ENCODE measurements around the gene TRMT1. TPM values are rescaled to one million over a fixed set of nuclear protein-coding genes. Genes with fewer than 3 reads are reported as not detected.
A peak's percentile ranks its signal among the peaks of the same experiment; 100 is the strongest.

TRMT1 gene
- total RNA-seq, 1 donor from 2014 or later = 54.2 TPM

- DNase-seq (ENCODE audit: low spot score) = no peak
- H3K4me1 Mint-ChIP-seq (ENCODE audit: unreplicated experiment) = peaks cover 16% of the 10 kb centered on the region
- H3K9me3 Mint-ChIP-seq (ENCODE audit: unreplicated experiment) = no peaks in the 10 kb centered on the region
- TF ChIP-seq, protein P1, sequence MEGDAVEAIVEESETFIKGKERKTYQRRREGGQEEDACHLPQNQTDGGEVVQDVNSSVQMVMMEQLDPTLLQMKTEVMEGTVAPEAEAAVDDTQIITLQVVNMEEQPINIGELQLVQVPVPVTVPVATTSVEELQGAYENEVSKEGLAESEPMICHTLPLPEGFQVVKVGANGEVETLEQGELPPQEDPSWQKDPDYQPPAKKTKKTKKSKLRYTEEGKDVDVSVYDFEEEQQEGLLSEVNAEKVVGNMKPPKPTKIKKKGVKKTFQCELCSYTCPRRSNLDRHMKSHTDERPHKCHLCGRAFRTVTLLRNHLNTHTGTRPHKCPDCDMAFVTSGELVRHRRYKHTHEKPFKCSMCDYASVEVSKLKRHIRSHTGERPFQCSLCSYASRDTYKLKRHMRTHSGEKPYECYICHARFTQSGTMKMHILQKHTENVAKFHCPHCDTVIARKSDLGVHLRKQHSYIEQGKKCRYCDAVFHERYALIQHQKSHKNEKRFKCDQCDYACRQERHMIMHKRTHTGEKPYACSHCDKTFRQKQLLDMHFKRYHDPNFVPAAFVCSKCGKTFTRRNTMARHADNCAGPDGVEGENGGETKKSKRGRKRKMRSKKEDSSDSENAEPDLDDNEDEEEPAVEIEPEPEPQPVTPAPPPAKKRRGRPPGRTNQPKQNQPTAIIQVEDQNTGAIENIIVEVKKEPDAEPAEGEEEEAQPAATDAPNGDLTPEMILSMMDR (IDR thresholded peaks at IDR 0.05; ENCODE audit: unreplicated experiment) = no peak
- H3K27me3 Mint-ChIP-seq (ENCODE audit: unreplicated experiment) = peaks cover 15% of the 10 kb centered on the region
- peaks cover 11% of the 10 kb centered on the region for H3K36me3 Mint-ChIP-seq (ENCODE audit: low read depth, unreplicated experiment)
- peak overlapping the region; percentile 74 for H3K27ac Mint-ChIP-seq (ENCODE audit: unreplicated experiment)
- H3K4me3 Mint-ChIP-seq (ENCODE audit: unreplicated experiment) = peak overlapping the region; percentile 97
These were observed 14.2 kb downstream of the TRMT1 start for GRCh38 chr19:13102416-13102665.

- Mint-ChIP-seq H3K36me3 (ENCODE audit: low read depth, unreplicated experiment) (peaks cover 11% of the 10 kb centered on the region), H3K9me3 (ENCODE audit: unreplicated experiment) (no peaks in the 10 kb centered on the region), H3K27me3 (ENCODE audit: unreplicated experiment) (peaks cover 15% of the 10 kb centered on the region)
These were observed 14.7 kb downstream of the TRMT1 start for GRCh38 chr19:13101590-13102415.

DNA sequence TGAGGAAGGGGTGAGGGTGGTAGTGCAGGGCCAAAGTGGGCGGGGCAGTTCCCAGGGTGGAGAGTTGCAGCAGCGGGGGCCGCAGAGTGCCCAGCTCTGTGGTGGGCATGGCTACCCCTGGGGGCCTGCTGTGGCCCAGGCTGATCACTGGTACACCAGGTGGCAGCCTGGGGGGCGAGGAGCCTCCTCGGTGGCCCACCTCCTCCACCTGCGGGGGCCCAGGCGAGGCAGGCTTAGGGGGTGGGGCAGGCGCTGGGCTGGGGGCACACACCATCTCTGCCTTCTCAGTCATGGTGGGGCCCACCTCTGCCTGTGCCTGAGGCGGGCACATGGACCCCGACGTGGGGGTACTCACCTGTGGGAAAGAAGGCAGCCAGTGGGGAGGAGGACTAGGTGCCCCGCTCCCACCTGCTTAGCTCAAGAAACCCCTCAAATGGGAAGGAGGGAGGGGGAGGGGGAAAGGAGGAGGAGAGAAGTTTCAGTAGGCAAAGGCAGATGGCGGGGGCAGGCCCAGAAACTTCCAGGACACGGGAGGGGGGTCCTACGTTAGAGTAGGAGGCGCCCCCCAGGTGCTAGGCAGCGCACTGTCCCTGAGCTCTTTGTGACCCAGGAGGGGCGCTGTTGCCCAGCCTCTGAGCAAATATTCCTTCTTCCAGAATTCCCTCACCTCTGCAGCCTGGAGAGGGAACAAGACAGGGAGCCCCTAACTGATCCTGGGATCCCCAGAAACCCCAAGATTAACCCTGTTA is 15.5 kb downstream of the TRMT1 start:
- Mint-ChIP-seq H3K27ac (ENCODE audit: unreplicated experiment) (peak overlapping the region; percentile 74), H3K4me1 (ENCODE audit: unreplicated experiment) (peaks cover 22% of the 10 kb centered on the region), H3K36me3 (ENCODE audit: low read depth, unreplicated experiment) (peaks cover 13% of the 10 kb centered on the region), H3K9me3 (ENCODE audit: unreplicated experiment) (no peaks in the 10 kb centered on the region), H3K27me3 (ENCODE audit: unreplicated experiment) (peaks cover 12% of the 10 kb centered on the region), H3K4me3 (ENCODE audit: unreplicated experiment) (peak overlapping the region; percentile 97)
- TF ChIP-seq, protein P1 (IDR thresholded peaks at IDR 0.05; ENCODE audit: unreplicated experiment) = peak; percentile 22
- DNase-seq (ENCODE audit: low spot score) = no peak

More at GRCh38 chr19:13101590-13102415, 14.7 kb downstream of the TRMT1 start:
- peaks cover 20% of the 10 kb centered on the region for H3K4me1 Mint-ChIP-seq (ENCODE audit: unreplicated experiment)
- H3K4me3 Mint-ChIP-seq (ENCODE audit: unreplicated experiment) = peak overlapping the region; percentile 97
- TF ChIP-seq, protein P1 (IDR thresholded peaks at IDR 0.05; ENCODE audit: unreplicated experiment) = no peak
- DNase-seq (ENCODE audit: low spot score) = no peak
- peak overlapping the region; percentile 74 for H3K27ac Mint-ChIP-seq (ENCODE audit: unreplicated experiment)

DNA sequence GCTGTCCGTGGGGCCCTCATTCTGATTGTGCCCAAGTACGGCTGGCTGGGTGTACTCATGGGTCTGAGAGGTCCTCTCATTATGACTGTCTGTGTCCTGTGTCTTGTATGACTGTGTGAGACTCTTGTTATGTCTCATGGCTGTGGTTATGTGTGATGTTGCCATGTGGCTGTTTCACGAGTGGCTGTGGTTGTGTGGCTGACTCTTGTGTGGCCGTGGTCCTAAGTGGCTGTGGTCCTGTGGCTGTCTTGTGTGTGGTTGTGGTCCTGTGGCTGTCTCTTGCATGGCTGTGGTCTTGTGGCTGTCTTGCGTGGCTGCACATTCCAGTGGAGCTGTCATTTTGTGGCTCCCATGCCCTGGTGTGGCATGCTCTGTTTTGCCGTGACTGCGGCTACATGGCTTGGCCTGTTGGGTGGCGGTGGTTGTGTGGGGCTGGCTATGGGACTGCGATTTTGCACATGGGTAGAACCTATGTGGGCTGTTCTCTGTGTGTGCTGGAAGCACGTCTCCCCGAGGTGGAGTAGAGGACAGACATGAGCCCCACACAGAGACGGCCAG is 16.4 kb downstream of the TRMT1 start:
- H3K9me3 Mint-ChIP-seq (ENCODE audit: unreplicated experiment) = no peaks in the 10 kb centered on the region
- H3K27ac Mint-ChIP-seq (ENCODE audit: unreplicated experiment) = peak overlapping the region; percentile 62
- TF ChIP-seq, protein P1 (IDR thresholded peaks at IDR 0.05; ENCODE audit: unreplicated experiment) = no peak
- H3K36me3 Mint-ChIP-seq (ENCODE audit: low read depth, unreplicated experiment) = peaks cover 14% of the 10 kb centered on the region
- peaks cover 23% of the 10 kb centered on the region for H3K4me1 Mint-ChIP-seq (ENCODE audit: unreplicated experiment)
- H3K4me3 Mint-ChIP-seq (ENCODE audit: unreplicated experiment) = peak overlapping the region; percentile 91
- H3K27me3 Mint-ChIP-seq (ENCODE audit: unreplicated experiment) = peaks cover 12% of the 10 kb centered on the region
- DNase-seq (ENCODE audit: low spot score) = no peak

Data from endothelial cell (in vitro differentiated cells).